ENCODE data around the gene FMO3.

DNA sequence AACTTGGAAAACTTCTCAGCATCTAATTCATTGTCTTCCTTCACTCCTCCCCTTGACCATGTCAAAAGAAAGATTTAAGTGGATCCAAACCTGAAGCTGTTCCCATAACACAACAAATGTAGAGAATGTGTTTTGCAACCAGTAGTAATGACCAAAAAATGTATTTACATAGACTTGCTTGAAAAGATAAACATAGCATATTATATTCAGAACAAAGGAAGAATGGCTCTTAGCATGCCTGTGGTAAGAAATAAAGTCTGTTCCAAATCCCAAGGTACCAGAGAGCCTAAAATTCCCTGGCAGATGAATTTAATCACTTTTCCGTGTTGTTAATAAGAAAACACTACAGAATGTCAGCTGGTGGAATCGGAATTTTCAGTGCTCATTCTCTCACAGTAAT is 36.8 kb downstream of the FMO3 start:
- TF ChIP-seq ZNF747 (tag by site-specific recombination; IDR thresholded peaks at IDR 0.05) (no peak), ZNF24 (tag by site-specific recombination; IDR thresholded peaks at IDR 0.05) (no peak), ZNF571 (tag by site-specific recombination; IDR thresholded peaks at IDR 0.05) (no peak)
- TF ChIP-seq, protein P1, sequence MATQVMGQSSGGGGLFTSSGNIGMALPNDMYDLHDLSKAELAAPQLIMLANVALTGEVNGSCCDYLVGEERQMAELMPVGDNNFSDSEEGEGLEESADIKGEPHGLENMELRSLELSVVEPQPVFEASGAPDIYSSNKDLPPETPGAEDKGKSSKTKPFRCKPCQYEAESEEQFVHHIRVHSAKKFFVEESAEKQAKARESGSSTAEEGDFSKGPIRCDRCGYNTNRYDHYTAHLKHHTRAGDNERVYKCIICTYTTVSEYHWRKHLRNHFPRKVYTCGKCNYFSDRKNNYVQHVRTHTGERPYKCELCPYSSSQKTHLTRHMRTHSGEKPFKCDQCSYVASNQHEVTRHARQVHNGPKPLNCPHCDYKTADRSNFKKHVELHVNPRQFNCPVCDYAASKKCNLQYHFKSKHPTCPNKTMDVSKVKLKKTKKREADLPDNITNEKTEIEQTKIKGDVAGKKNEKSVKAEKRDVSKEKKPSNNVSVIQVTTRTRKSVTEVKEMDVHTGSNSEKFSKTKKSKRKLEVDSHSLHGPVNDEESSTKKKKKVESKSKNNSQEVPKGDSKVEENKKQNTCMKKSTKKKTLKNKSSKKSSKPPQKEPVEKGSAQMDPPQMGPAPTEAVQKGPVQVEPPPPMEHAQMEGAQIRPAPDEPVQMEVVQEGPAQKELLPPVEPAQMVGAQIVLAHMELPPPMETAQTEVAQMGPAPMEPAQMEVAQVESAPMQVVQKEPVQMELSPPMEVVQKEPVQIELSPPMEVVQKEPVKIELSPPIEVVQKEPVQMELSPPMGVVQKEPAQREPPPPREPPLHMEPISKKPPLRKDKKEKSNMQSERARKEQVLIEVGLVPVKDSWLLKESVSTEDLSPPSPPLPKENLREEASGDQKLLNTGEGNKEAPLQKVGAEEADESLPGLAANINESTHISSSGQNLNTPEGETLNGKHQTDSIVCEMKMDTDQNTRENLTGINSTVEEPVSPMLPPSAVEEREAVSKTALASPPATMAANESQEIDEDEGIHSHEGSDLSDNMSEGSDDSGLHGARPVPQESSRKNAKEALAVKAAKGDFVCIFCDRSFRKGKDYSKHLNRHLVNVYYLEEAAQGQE (tag by site-specific recombination; IDR thresholded peaks at IDR 0.05), result no peak
- TF ChIP-seq, protein P2, sequence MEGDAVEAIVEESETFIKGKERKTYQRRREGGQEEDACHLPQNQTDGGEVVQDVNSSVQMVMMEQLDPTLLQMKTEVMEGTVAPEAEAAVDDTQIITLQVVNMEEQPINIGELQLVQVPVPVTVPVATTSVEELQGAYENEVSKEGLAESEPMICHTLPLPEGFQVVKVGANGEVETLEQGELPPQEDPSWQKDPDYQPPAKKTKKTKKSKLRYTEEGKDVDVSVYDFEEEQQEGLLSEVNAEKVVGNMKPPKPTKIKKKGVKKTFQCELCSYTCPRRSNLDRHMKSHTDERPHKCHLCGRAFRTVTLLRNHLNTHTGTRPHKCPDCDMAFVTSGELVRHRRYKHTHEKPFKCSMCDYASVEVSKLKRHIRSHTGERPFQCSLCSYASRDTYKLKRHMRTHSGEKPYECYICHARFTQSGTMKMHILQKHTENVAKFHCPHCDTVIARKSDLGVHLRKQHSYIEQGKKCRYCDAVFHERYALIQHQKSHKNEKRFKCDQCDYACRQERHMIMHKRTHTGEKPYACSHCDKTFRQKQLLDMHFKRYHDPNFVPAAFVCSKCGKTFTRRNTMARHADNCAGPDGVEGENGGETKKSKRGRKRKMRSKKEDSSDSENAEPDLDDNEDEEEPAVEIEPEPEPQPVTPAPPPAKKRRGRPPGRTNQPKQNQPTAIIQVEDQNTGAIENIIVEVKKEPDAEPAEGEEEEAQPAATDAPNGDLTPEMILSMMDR (tag by site-specific recombination; IDR thresholded peaks at IDR 0.05), result no peak
- TF ChIP-seq, protein P3, sequence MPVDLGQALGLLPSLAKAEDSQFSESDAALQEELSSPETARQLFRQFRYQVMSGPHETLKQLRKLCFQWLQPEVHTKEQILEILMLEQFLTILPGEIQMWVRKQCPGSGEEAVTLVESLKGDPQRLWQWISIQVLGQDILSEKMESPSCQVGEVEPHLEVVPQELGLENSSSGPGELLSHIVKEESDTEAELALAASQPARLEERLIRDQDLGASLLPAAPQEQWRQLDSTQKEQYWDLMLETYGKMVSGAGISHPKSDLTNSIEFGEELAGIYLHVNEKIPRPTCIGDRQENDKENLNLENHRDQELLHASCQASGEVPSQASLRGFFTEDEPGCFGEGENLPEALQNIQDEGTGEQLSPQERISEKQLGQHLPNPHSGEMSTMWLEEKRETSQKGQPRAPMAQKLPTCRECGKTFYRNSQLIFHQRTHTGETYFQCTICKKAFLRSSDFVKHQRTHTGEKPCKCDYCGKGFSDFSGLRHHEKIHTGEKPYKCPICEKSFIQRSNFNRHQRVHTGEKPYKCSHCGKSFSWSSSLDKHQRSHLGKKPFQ (tag by site-specific recombination; IDR thresholded peaks at IDR 0.05), result no peak
